Psoas muscle (tissue), 8 donors: ENCODE measurements around the gene VPS13A. TPM values are rescaled to one million over a fixed set of nuclear protein-coding genes. Genes with fewer than 3 reads are reported as not detected.

ENCODE experiments used
- ATAC-seq, 4 donors: fragments of 200-7000 bp; cut with Tn5 transposase; one replicate each; pipeline ENCODE4 v1.9.1; 2020; ENCODE audit warnings: moderate library complexity in 3 of 4, mild to moderate bottlenecking in 2 of 4
- DNase-seq, 2 donors: peaks; one replicate each; pipeline ENCODE4 v3.0.0-alpha.2; 2020
- H3K27ac ChIP-seq: fragments of 200-600 bp; one replicate; pipeline ENCODE4 v1.8.0; 2022
- H3K27me3 ChIP-seq, 3 donors: fragments of 200-600 bp in 1 of 3; one replicate each; pipeline versions ENCODE4 v1.6.1 to v1.8.0; 2013 to 2022; ENCODE audit warnings: low read length in 2 of 3, mild to moderate bottlenecking in 2 of 3, moderate library complexity in 1 of 3; ENCODE audit not compliant: insufficient read depth in 3 of 3
- H3K36me3 ChIP-seq, 2 donors: fragments of 200-600 bp in 1 of 2; one replicate each; pipeline versions ENCODE4 v1.6.1 to v1.8.0; 2013 to 2022; ENCODE audit warnings: low read depth in 1 of 2, mild to moderate bottlenecking in 1 of 2, moderate library complexity in 1 of 2; ENCODE audit not compliant: insufficient read depth in 1 of 2
- H3K4me1 ChIP-seq: fragments of 200-600 bp; one replicate; pipeline ENCODE4 v1.8.0; 2022
- H3K4me3 ChIP-seq: fragments of 200-600 bp; one replicate; pipeline ENCODE4 v1.8.0; 2022; ENCODE audit warnings: mild to moderate bottlenecking
- H3K9me3 ChIP-seq: fragments of 200-600 bp; one replicate; pipeline ENCODE4 v1.8.0; 2022
- WGBS, 3 donors: extraction: QIAGEN DNeasy Blood & Tissue Kit; methylation state at CpG; one replicate each; pipeline versions ENCODE4 v1.1.6 to v1.1.7; 2013; 5-methylcytosine and 5-hydroxymethylcytosine counted together
- intact Hi-C, 2 donors: fragments of 100-400 bp; cut with DNase I; formaldehyde crosslinking; loops; one replicate each; pipeline versions ENCODE4 v1.11.0 to v1.14.2; 2022
- polyA plus RNA-seq, 3 donors: library from polyadenylated mRNA; stranded (reverse); fragments of 200-250 nt; gene quantifications; one replicate each; pipeline ENCODE4 v1.2.3, GENCODE V29; 2013
- total RNA-seq, 4 donors: library from RNA; stranded (reverse); fragmentation: NEBNext Ultra II Directional in 2 of 4; extraction: Animal tissue kit (Norgen Biotek cat#: 25700) in 2 of 4; gene quantifications; one replicate each; pipeline versions ENCODE4 v1.2.1 to v1.2.4, GENCODE V29; 2021 to 2023
- TF ChIP-seq, protein P1 (sequence below): fragments of 200-600 bp; IDR thresholded peaks from one replicate; pipeline ENCODE4 v1.8.0; 2022; ENCODE audit warnings: antibody characterized with exemption
- donor health status: healthy with polysubstance abuse.
- donor health status: DM: no; HTN: no; CAD: no; lungs with moderate emphysema.
- donor health status: Bipolar disorder and iron deficiency.
- donor health status: healthy.
- donor health status: DM: yes; HTN: yes; CAD: no.
- donor health status: DM: no; HTN: no; CAD: no.
- donor health status: DM: no; HTN: no; CAD: no.
- donor health status: DM: yes; HTN: yes; CAD: no.

VPS13A gene
- total and polyA plus RNA-seq, 7 donors: 3.3 to 27.0 (median 19.4) TPM

DNA sequence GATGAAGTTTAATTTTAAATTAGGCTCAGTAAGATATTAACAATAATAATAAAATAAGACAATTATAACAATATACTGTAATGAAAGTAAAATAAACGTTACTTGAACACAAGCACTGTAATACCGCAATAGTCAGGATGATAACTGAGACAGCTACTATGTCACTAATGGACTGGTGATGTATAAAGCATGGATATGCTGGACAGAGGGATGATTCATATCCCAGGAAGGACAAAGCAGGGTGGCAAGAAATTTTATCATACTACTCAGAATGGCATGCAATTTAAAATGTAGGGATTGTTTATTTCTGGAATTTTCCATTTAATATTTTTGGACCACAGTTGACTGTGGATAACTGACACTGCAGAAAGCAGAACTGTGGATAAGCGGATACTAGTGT, 196.9 kb downstream of the VPS13A start:
- intact Hi-C loops: no loop called here

DNA sequence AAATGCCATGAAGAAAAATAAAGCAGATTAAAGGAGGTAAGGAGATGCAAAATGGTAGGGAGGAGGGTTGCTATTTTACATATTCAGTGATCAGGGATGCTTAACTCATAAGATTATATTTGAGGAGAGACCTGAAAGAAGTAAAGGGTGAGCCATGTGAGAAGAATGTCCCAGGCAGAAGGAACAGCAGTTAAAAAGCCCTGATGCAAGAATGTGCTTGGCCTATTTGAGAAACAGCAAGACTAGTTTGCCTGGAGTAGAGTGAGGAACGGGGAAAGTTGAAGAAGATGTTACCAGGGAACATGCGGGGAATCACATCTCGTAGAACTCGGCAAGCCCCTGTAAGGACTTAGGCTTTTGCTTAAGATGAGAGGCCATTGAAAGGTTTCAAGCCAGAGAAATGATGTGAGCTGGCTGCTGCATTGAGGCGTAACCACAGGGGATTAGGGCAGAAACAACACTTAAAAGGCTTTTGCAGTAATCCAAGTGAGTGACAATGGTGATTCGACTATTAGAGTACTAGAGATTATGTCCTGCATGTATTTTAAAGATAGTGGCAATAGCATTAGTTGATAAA, 198.7 kb downstream of the VPS13A start:
- H3K4me1 ChIP-seq: no peaks in the 10 kb centered on the region
- ATAC-seq: no peak
- no peaks in the 10 kb centered on the region for H3K27me3 ChIP-seq
- no peaks in the 10 kb centered on the region for H3K9me3 ChIP-seq
- DNase-seq: no peak
- intact Hi-C loops: loop anchor here in 1 of 2 donors (5.0 kb wide), 1 partner anchor 54 kb away; no protein-coding TSS in a partner anchor
- peaks cover 3 to 7% of the 10 kb centered on the region in 2 donors for H3K36me3 ChIP-seq
- WGBS, 3 donors: 91 to 93% (median 92%) methylated on average over 6 of the region's 6 CpGs
- no peak overlapping the region for H3K4me3 ChIP-seq
- TF ChIP-seq, protein P1, sequence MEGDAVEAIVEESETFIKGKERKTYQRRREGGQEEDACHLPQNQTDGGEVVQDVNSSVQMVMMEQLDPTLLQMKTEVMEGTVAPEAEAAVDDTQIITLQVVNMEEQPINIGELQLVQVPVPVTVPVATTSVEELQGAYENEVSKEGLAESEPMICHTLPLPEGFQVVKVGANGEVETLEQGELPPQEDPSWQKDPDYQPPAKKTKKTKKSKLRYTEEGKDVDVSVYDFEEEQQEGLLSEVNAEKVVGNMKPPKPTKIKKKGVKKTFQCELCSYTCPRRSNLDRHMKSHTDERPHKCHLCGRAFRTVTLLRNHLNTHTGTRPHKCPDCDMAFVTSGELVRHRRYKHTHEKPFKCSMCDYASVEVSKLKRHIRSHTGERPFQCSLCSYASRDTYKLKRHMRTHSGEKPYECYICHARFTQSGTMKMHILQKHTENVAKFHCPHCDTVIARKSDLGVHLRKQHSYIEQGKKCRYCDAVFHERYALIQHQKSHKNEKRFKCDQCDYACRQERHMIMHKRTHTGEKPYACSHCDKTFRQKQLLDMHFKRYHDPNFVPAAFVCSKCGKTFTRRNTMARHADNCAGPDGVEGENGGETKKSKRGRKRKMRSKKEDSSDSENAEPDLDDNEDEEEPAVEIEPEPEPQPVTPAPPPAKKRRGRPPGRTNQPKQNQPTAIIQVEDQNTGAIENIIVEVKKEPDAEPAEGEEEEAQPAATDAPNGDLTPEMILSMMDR: no peak
- no peak overlapping the region for H3K27ac ChIP-seq

More for the DNA sequence above, 196.9 kb downstream of the VPS13A start:
- no peak for DNase-seq
- no peaks in the 10 kb centered on the region for H3K9me3 ChIP-seq
- H3K36me3 ChIP-seq: peaks cover 3 to 25% of the 10 kb centered on the region in 2 donors
- no peak overlapping the region for H3K4me3 ChIP-seq
- no peaks in the 10 kb centered on the region for H3K4me1 ChIP-seq
- no peaks in the 10 kb centered on the region for H3K27me3 ChIP-seq
- H3K27ac ChIP-seq: no peak overlapping the region
- ATAC-seq: no peak
- 95 to 98% (median 98%) methylated on average over 3 of the region's 3 CpGs for WGBS, 3 donors
- TF ChIP-seq, protein P1: no peak

DNA sequence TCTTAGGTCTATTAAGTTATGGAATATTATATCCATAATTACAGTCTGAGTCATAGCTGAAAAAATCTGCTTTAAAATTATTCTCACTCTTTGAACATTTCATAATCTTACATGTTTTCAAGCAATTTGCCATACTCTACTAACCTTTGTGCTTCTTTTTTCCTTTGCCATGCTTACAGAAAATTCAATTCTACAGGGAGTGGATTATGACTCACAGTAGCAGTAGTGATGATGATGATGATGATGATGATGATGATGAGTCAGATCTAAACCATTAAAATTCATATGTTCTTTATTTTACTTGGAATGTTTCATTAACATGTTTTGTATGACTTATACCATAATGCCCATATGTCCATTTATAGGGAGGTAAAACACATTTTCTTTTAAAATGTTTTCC, 207.1 kb downstream of the VPS13A start:
- TF ChIP-seq, protein P1: no peak
- no peak overlapping the region for H3K27ac ChIP-seq

DNA sequence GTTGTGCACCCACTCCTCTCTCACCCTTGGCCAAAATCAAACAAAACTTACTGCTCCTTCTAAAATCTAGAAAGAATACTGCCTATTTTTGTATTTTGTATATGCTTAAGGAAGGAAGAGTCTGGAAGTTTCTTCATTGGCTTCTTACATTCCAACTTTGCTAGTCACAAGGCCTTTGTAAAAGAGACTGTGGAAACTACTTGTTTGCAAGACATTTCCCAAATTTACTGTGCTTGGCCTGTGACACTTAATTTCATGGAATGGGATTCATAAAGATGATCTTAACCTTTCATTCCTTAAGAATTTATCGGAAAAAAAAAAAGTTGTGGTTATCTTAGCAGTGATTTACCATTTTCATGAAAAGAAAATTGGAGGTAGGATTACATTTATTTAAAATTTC, 208.9 kb downstream of the VPS13A start:
- Histone ChIP-seq H3K27me3 (no peaks in the 10 kb centered on the region), H3K27ac (no peak overlapping the region), H3K4me3 (no peak overlapping the region), H3K9me3 (no peaks in the 10 kb centered on the region), H3K36me3 (peaks cover 0 to 37% of the 10 kb centered on the region in 2 donors), H3K4me1 (no peaks in the 10 kb centered on the region)
- DNase-seq: no peak
- 40 to 48% (median 43%) methylated on average over 1 of the region's 1 CpG for WGBS, 3 donors
- ATAC-seq: no peak
- intact Hi-C loops: no loop called here
- TF ChIP-seq, protein P1: no peak

More for the DNA sequence above, 207.1 kb downstream of the VPS13A start:
- Histone ChIP-seq H3K4me1 (no peaks in the 10 kb centered on the region), H3K4me3 (no peak overlapping the region), H3K9me3 (no peaks in the 10 kb centered on the region), H3K27me3 (no peaks in the 10 kb centered on the region), H3K36me3 (peaks cover 0 to 28% of the 10 kb centered on the region in 2 donors)
- DNase-seq (no peak), ATAC-seq (no peak)
- intact Hi-C loops: no loop called here

DNA sequence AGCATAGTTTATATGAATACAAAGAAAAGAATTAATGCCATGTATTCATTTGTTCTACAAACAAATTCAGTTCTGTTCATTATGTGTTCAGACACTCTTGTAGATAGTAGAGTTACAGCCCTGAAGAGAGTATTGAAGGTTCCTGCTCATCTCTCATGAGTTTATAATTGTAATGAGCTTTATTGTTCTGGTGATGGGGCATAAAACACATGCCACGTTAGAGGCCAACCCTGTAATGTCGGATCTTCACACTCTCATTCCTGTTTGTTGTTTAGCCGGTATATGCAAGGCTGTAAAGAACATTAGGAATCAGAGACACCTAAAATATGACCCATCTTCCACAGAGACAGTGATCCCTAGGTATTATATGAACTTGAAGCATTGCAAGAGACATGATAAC, 214.5 kb downstream of the VPS13A start:
- H3K27ac ChIP-seq: no peak overlapping the region
- no peaks in the 10 kb centered on the region for H3K4me1 ChIP-seq
- peaks cover 0 to 12% of the 10 kb centered on the region in 2 donors for H3K36me3 ChIP-seq
- no peak overlapping the region for H3K4me3 ChIP-seq
- H3K9me3 ChIP-seq: no peaks in the 10 kb centered on the region
- ATAC-seq: no peak
- WGBS, 3 donors: 93 to 94% (median 94%) methylated on average over 3 of the region's 3 CpGs
- H3K27me3 ChIP-seq: no peaks in the 10 kb centered on the region
- TF ChIP-seq, protein P1: no peak
- no peak for DNase-seq
- intact Hi-C loops: no loop called here
